Naive B cell (primary cell): ENCODE measurements around the gene KCNQ2. TPM values are rescaled to one million over a fixed set of nuclear protein-coding genes. Genes with fewer than 3 reads are reported as not detected.

Experiments
- ATAC-seq, 2 donors: fragments of 150-1000 bp; cut with Tn5 transposase; 2 replicates each; pipeline ENCODE4 v1.10.0; 2021; ENCODE audit warnings: low read depth in 2 of 2, mild to moderate bottlenecking in 2 of 2, moderate library complexity in 2 of 2
- DNase-seq: peaks from one replicate; pipeline ENCODE4 v3.0.0; 2022
- H3K27ac Mint-ChIP-seq, 6 donors: one replicate each; pipeline ENCODE4 v1.8.0; 2020 to 2022; ENCODE audit warnings: mild to moderate bottlenecking in 6 of 6, mixed read lengths in 6 of 6, moderate library complexity in 5 of 6, inconsistent platforms in 2 of 6
- H3K27me3 Mint-ChIP-seq, 3 donors: one replicate each; pipeline ENCODE4 v1.8.0; 2021 to 2022; ENCODE audit warnings: mixed read lengths in 3 of 3, mild to moderate bottlenecking in 1 of 3
- H3K36me3 Mint-ChIP-seq, 2 donors: one replicate each; pipeline ENCODE4 v1.8.0; 2020 to 2022; ENCODE audit warnings: mixed read lengths in 2 of 2, inconsistent platforms in 1 of 2, mild to moderate bottlenecking in 1 of 2
- H3K4me1 Mint-ChIP-seq, 3 donors: one replicate each; pipeline ENCODE4 v1.8.0; 2020 to 2022; ENCODE audit warnings: mixed read lengths in 3 of 3, inconsistent platforms in 1 of 3, mild to moderate bottlenecking in 1 of 3, moderate library complexity in 1 of 3
- H3K4me3 Mint-ChIP-seq, 8 donors: one replicate each; pipeline ENCODE4 v1.8.0; 2020 to 2022; ENCODE audit warnings: mild to moderate bottlenecking in 8 of 8, mixed read lengths in 8 of 8, moderate library complexity in 8 of 8, inconsistent platforms in 2 of 8
- H3K9me3 Mint-ChIP-seq, 7 donors: one replicate each; pipeline ENCODE4 v1.8.0; 2020 to 2022; ENCODE audit warnings: mixed read lengths in 7 of 7, mild to moderate bottlenecking in 5 of 7, inconsistent platforms in 2 of 7, moderate library complexity in 1 of 7
- polyA plus RNA-seq, 6 donors: library from polyadenylated mRNA; unstranded; fragments of 300-500 nt; fragmentation: Illumina TruSeq; gene quantifications; one replicate each; pipeline ENCODE4 v1.2.3, GENCODE V29; 2021; ENCODE audit warnings: low read depth in 6 of 6

KCNQ2 gene
- polyA plus RNA-seq, 6 donors from 2014 or later = 0.54 to 1.1 TPM; not detected in 4

DNA sequence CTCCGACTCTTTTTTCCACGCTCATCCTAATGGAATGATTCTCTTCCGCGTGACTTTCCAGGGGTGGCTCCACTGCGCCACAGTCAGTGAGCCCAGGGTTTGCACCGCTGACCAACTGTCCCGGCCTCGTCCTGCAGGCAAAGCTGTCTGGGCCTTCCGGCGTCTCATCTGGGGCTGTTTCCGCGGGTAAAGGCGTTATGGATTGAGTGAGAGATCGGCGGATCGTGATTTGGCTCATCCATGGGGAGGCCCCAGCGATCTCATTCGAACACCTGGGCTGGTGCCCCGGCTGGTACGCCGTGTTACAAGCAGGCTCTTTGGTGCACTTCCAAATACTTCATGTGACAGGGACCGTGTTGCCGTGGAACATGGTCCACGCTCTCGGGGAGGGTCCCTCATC lies 47.8 kb downstream of the KCNQ2 start:
- Mint-ChIP-seq H3K4me1 (no peaks in the 10 kb centered on the region), H3K36me3 (no peaks in the 10 kb centered on the region), H3K27me3 (peaks cover 0 to 17% (median 17%) of the 10 kb centered on the region in 3 donors), H3K27ac (peak overlapping the region in 1 of 6 donors; percentile 15), H3K4me3 (peak overlapping the region in 1 of 8 donors; percentile 9), H3K9me3 (peaks cover 0 to 5% (median 2%) of the 10 kb centered on the region in 7 donors)
- no peak for DNase-seq
- no peak for ATAC-seq

DNA sequence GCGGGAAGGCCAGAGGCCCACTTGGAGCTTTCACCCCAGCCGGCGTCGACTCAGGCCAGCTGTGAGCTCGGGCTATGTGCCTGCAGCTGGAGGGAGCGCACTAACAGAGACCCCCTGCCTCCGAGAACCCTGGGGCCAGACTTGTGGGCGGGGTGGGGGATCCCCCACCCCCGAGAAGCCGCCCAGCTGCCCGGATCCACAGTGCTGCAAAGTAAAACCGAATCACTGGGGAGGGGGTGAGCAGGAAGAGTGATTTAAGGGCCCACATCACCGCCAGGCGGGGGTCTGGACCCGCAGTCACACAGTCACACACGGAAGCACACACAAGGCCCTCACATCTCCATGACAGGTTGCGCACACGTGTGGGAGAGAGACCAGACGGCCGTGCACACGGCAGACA lies 48.7 kb downstream of the KCNQ2 start:
- H3K4me3 Mint-ChIP-seq = no peak overlapping the region
- H3K4me1 Mint-ChIP-seq = no peaks in the 10 kb centered on the region
- H3K36me3 Mint-ChIP-seq = no peaks in the 10 kb centered on the region
- H3K27ac Mint-ChIP-seq = no peak overlapping the region
- ATAC-seq = no peak
- DNase-seq = no peak
- peaks cover 0 to 23% (median 11%) of the 10 kb centered on the region in 3 donors for H3K27me3 Mint-ChIP-seq
- peaks cover 0 to 5% (median 2%) of the 10 kb centered on the region in 7 donors for H3K9me3 Mint-ChIP-seq

DNA sequence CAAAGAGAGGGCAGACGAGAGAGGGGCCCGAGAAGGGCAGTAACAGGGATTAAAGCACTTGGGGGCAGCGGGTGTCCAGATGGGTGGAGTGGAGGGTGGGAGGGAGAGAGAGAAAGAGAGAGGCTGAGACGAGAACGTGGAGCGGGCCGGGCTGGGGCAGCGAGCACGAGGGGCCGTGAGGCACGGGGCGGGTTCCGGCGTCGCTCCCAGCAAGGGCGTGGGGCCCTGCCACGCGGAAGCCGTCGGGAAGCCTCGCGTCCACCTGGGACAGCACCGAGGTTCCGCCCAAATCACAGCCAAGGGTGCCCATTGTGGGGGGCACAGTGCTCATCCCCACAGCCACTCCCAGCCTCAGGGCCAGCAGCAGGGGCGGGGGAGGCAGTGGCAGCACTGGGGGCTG lies 49.8 kb downstream of the KCNQ2 start:
- Mint-ChIP-seq H3K36me3 (no peaks in the 10 kb centered on the region), H3K27me3 (peaks cover 0 to 31% (median 11%) of the 10 kb centered on the region in 3 donors), H3K9me3 (peaks cover 0 to 4% (median 2%) of the 10 kb centered on the region in 7 donors), H3K4me1 (no peaks in the 10 kb centered on the region), H3K27ac (no peak overlapping the region), H3K4me3 (no peak overlapping the region)
- ATAC-seq (no peak), DNase-seq (no peak)

DNA sequence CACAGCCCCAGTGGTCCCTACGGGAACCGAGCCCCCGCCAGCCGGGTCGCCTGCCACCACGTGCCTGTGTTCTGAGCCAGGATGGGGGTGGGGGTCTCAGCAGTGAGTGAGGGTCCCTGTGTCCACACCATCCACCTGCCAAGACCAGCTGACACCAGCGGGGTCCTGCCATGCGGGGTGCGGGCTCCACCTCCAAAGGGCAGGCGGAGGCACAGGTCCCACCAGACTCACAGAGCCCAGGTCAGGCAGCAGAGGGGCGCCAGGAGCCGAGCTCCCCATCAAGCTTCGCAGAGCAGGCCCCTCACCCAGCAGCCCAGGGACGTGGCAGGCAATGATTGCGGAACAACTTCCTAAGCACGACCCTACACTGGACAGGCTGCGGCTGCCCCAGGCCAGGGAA lies 50.5 kb downstream of the KCNQ2 start:
- Mint-ChIP-seq H3K27ac (no peak overlapping the region), H3K27me3 (peaks cover 0 to 32% (median 11%) of the 10 kb centered on the region in 3 donors), H3K9me3 (peaks cover 0 to 4% (median 0%) of the 10 kb centered on the region in 7 donors), H3K4me3 (no peak overlapping the region), H3K36me3 (no peaks in the 10 kb centered on the region), H3K4me1 (no peaks in the 10 kb centered on the region)
- ATAC-seq = no peak
- DNase-seq = no peak

DNA sequence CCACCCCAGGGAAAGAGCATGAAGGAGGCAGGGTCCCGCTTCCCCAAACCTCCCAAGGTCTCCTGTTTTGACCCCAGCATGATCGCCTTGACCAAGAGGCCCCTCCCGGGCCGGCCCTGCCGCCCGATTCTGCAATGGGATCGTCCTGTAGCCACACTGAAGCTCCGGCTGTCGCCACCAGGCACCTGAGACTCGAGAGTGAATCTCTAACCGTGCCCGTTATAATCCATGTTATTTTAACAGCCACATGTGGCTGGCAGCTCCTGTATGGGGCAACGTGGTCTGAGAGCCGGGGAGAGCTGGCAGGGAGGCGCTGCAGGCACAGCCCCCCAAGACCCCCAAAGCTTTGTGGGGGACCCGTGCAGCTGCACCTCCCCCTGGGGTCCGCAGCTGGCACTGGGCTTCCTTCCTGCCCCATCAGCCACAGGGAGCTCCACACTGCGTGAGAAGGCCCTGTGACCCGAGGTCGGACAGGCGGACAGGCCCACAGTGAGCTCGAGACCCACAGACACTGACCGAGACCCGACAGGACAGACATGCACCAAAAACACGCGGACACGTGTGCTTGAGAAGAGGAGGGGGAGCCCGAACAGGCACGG lies 51.3 kb downstream of the KCNQ2 start:
- H3K9me3 Mint-ChIP-seq = peaks cover 0 to 4% (median 0%) of the 10 kb centered on the region in 7 donors
- no peak for DNase-seq
- ATAC-seq = no peak
- H3K27ac Mint-ChIP-seq = no peak overlapping the region
- no peaks in the 10 kb centered on the region for H3K36me3 Mint-ChIP-seq
- peaks cover 0 to 29% (median 11%) of the 10 kb centered on the region in 3 donors for H3K27me3 Mint-ChIP-seq
- no peak overlapping the region for H3K4me3 Mint-ChIP-seq
- H3K4me1 Mint-ChIP-seq = no peaks in the 10 kb centered on the region

DNA sequence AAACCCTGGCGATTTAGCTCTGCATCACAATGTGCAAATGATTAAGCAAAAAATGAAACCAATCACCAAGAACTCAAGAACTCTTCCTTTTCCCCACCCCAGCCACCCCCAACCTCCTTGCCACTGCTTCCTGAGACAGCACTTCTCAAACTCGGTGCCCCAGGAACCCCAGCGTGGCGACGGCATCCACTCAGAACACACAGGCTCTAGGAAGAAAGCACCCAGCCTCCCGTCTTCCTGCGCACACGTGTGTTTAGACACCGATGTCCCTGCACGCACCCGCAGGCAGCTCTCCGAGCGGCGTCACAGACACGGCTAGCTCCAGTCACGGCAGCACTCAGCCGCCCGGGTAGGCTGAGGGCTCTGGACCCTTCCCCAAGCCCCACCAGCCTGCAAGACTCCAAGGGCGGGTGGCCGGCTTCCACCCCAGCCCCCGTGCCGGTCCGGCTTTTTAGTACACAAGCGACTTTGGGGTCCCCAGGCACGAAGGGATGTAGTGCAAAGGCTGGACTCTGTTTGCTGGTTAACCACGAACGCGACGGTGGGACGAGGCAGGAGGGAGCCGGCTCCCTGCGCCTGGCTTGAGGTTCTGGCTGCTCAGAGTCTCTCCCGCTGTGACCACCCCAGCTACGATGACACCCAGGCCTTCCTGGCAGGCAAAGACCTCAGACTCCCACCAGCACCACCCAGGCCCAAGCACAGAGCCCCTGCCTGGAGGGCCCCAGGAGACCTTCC lies 51.9 kb downstream of the KCNQ2 start:
- peaks cover 0 to 4% (median 0%) of the 10 kb centered on the region in 7 donors for H3K9me3 Mint-ChIP-seq
- H3K36me3 Mint-ChIP-seq = no peaks in the 10 kb centered on the region
- no peaks in the 10 kb centered on the region for H3K4me1 Mint-ChIP-seq
- no peak for DNase-seq
- H3K27ac Mint-ChIP-seq = peak overlapping the region in 1 of 6 donors; percentile 42
- H3K4me3 Mint-ChIP-seq = no peak overlapping the region
- peaks cover 0 to 29% (median 10%) of the 10 kb centered on the region in 3 donors for H3K27me3 Mint-ChIP-seq
- no peak for ATAC-seq

DNA sequence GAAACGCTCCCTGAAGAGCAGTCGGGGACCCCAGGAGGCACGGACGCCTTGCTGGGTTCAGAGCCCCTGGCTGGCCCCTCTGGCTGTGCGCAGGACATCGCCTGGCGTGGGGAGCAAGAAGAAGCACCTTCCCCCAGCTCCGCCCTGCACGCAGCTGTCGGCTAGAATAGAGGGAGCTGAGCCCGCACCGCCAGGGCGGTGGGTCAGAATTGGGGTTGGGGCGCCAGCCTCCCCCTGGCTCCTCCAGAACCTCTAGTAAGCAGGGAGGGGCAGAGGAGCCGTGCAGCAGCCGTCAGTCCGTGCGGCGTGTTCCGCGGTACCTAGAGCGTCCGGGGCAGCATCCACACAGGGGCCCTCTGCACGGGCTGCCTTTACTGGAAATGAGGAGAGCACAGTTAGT lies 53.2 kb downstream of the KCNQ2 start:
- DNase-seq = no peak

DNA sequence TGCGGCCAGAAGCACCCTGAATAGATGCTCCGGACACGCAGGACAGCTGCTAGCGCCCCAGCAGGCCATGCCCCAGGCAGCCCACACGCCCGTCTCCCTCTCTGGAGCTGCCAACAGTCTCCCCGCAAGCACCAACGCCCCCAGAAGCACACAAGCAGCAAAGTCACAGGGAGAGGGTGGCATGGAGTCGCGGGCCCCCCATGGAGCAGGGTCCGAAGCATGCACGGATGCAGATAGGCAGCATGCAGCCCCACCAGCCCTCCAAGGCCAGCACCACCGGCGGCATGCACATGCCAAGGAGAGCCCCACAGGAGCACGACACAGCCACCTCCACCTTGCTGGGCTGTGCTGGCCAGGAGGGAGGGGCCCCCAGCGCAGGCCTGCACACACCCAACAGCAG lies 53.8 kb downstream of the KCNQ2 start:
- DNase-seq (no peak), ATAC-seq (no peak)
- Mint-ChIP-seq H3K9me3 (no peaks in the 10 kb centered on the region), H3K27ac (no peak overlapping the region), H3K27me3 (peaks cover 0 to 23% (median 0%) of the 10 kb centered on the region in 3 donors), H3K4me3 (no peak overlapping the region), H3K36me3 (no peaks in the 10 kb centered on the region), H3K4me1 (no peaks in the 10 kb centered on the region)

More for the DNA sequence above, 53.2 kb downstream of the KCNQ2 start:
- H3K36me3 Mint-ChIP-seq = no peaks in the 10 kb centered on the region
- H3K27ac Mint-ChIP-seq = peak overlapping the region in 1 of 6 donors; percentile 44
- no peak overlapping the region for H3K4me3 Mint-ChIP-seq
- no peak for ATAC-seq
- no peaks in the 10 kb centered on the region for H3K4me1 Mint-ChIP-seq
- no peaks in the 10 kb centered on the region for H3K9me3 Mint-ChIP-seq
- peaks cover 0 to 23% (median 0%) of the 10 kb centered on the region in 3 donors for H3K27me3 Mint-ChIP-seq

DNA sequence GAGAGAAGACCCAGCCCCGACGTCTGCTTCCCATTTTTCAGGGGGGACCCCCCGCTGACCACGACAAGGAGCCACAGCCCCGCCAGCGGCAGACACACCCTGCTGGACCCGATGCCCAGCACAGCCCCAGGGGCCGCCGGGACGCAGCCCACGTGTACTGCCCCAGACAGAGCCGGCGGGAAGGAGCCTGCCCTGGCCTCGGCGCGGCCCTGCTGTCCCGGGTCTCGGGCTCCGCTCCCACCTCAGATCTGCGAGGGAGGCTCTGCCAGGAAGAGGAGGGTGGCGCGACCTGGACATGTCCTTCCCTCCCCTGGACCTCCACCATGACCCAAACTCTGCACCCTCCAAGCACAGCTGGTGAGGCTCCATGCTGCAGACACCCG lies 54.7 kb downstream of the KCNQ2 start:
- Mint-ChIP-seq H3K4me1 (no peaks in the 10 kb centered on the region), H3K4me3 (no peak overlapping the region), H3K9me3 (no peaks in the 10 kb centered on the region), H3K27me3 (peaks cover 0 to 29% (median 0%) of the 10 kb centered on the region in 3 donors), H3K36me3 (no peaks in the 10 kb centered on the region), H3K27ac (no peak overlapping the region)
- DNase-seq = no peak
- ATAC-seq = no peak

DNA sequence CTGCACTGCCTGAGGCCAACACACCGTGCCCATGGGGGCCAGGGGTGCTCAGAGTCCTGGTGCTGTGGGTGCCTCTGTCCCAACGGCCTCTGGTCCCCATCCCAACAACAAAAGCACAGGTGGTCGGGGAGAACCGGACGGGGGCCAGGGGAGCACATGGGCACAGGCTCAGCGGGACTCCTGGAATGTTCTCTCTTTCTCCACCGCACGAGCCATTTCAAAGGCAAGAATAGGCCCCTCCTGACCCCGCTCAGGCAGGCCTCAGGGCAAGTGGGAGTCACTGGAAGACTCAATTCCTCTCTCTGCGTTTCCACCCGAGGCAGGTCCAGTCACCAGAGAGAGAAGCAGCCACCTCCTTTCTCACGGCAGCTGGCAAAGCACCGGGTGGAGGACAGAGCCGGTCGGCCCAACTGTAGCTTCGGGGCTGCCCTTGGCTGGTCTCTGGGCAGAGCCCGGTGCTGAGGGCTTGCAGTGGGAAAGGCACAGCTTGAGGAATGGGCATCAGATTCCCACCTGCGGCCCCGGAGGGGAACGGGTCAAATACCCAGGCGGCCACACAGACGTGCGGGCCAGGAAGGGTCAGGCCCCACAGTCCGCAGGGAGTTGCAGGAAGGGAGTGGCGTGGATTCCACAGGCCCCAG lies 55.2 kb downstream of the KCNQ2 start:
- Mint-ChIP-seq H3K27ac (no peak overlapping the region), H3K36me3 (no peaks in the 10 kb centered on the region)

DNA sequence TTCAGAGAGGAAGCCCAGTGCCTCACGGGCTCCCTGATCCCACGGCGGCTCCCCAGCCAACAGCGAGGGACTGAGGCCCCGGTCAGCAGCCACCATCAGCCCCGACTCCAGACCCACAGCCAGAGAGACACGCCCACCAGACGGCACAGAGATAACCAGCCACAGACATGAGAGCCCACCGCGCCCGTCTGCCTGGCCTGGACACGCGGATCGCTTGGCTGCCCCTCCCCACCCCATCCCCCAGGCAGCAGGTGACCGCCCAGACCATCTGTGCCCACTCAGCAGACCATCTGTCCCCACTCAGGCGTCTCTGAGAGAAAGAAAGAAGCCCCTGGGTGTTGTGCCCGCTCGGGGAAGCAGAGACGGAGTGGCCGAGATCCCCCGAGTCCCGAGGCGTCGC lies 55.8 kb downstream of the KCNQ2 start:
- H3K9me3 Mint-ChIP-seq = no peaks in the 10 kb centered on the region
- peaks cover 0 to 37% (median 6%) of the 10 kb centered on the region in 3 donors for H3K27me3 Mint-ChIP-seq
- no peaks in the 10 kb centered on the region for H3K36me3 Mint-ChIP-seq
- no peak overlapping the region for H3K4me3 Mint-ChIP-seq
- H3K4me1 Mint-ChIP-seq = no peaks in the 10 kb centered on the region
- DNase-seq = no peak
- no peak overlapping the region for H3K27ac Mint-ChIP-seq
- ATAC-seq = no peak

More for the DNA sequence above, 55.2 kb downstream of the KCNQ2 start:
- Mint-ChIP-seq H3K9me3 (no peaks in the 10 kb centered on the region), H3K4me1 (no peaks in the 10 kb centered on the region), H3K27me3 (peaks cover 0 to 31% (median 0%) of the 10 kb centered on the region in 3 donors), H3K4me3 (no peak overlapping the region)
- no peak for DNase-seq
- no peak for ATAC-seq

DNA sequence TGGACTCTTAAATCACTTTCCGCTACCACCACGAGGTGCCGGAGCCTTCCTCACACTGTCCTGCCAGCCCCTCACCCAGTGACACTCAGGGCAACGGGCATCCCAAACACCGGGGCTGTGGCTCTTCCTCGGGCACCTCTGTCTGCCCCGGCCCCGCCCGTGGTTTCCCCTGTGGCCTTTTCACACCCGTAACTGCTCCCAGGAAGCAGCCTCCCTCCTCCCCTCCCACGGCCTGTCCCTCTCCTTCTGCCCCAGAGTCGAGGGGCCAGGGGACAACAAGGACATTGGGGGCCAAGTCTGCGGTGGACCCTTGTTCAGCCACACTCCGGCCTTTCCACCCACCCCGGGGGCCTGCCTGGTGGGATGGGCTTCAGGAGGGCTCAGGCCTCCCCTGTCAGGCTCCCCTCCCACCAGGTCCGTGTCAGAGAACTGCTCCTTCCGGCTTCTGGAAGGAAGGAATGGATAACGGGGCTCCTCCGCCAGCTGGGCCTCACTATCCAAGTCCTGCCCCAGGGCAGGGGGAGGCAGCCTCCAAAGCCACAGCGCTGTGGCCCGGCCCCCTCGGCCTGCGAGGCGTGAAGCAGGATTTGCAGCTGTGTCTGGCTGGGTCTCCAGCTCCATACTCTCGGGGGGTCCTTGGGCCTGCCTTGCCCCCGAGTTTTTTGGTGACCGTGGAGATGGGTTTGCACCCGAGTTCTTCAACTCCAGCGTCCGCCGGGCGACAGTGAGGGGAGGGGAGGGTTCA lies 56.6 kb downstream of the KCNQ2 start:
- ATAC-seq = no peak
- Mint-ChIP-seq H3K36me3 (no peaks in the 10 kb centered on the region), H3K9me3 (no peaks in the 10 kb centered on the region), H3K4me3 (no peak overlapping the region), H3K27me3 (peaks cover 0 to 40% (median 6%) of the 10 kb centered on the region in 3 donors), H3K4me1 (no peaks in the 10 kb centered on the region), H3K27ac (no peak overlapping the region)
- DNase-seq = no peak

DNA sequence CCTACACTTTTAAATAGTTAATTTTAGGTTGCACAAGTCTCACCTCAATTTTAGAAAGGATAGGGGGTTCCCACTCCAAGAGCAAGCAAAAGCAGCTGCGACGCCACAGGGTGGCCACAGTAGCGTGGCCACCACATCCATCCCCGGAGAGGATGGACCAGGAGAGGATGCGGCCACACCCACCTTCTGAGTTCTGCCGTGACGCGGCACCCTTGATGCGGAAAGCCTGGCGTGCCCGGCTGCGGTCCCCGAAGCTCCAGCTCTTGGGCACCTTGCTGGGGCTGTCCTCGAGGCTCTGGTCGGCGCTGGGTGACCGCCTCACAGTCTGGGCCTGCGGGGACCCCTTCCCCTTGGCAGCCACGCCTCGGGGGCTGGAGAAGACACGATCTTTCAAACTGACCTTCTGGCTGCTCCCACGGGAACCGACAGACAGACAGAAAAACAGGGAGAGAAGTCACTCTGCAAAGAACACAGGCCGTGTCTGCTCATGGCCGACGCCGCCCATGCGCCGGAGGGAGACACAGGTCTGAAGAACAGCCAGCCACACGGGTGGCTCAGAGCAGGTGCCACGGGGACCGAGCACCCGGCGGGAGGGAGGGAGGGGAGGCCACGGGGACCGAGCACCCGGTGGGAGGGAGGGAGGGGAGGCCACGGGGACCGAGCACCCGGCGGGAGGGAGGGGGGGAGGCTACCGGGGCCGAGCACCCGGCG lies 57.6 kb downstream of the KCNQ2 start:
- DNase-seq = no peak
- no peaks in the 10 kb centered on the region for H3K4me1 Mint-ChIP-seq
- H3K9me3 Mint-ChIP-seq = no peaks in the 10 kb centered on the region
- no peak overlapping the region for H3K4me3 Mint-ChIP-seq
- H3K36me3 Mint-ChIP-seq = no peaks in the 10 kb centered on the region
- no peak for ATAC-seq
- H3K27me3 Mint-ChIP-seq = peaks cover 0 to 40% (median 6%) of the 10 kb centered on the region in 3 donors
- no peak overlapping the region for H3K27ac Mint-ChIP-seq
